ENCODE measurements around the gene ANXA8L1.

DNA sequence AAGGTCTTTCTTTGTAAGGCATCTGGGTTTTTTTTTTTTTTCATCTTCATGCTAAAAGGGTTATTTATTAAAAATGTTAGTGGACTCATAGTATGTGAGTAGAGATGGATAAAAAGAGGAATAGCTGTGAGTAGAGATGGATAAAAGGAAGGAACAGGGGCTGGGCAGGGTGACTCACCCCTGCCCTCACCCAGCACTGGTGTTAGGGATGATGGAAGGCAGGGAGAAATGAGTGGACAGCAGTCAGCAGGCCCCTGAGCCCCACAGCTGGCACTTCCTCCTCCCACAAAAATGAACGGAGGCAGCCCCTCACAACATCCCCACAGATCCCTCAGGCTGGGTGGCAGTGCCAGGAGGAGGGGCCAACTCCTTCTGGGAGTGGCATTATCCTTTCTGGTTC is 49.5 kb upstream of the ANXA8L1 start:
- TF ChIP-seq MEF2D (tag; conservative IDR thresholded peaks at IDR 0.05; ENCODE audit: low read depth): no peak
- TF ChIP-seq RAD21 (CRISPR knock-in tag; conservative IDR thresholded peaks at IDR 0.05 in 1 of 2, IDR thresholded peaks at IDR 0.05 in 1 of 2): no peak
- no peak for TF ChIP-seq ZBTB11 (CRISPR knock-in tag; IDR thresholded peaks at IDR 0.05)
- TF ChIP-seq, protein P1, sequence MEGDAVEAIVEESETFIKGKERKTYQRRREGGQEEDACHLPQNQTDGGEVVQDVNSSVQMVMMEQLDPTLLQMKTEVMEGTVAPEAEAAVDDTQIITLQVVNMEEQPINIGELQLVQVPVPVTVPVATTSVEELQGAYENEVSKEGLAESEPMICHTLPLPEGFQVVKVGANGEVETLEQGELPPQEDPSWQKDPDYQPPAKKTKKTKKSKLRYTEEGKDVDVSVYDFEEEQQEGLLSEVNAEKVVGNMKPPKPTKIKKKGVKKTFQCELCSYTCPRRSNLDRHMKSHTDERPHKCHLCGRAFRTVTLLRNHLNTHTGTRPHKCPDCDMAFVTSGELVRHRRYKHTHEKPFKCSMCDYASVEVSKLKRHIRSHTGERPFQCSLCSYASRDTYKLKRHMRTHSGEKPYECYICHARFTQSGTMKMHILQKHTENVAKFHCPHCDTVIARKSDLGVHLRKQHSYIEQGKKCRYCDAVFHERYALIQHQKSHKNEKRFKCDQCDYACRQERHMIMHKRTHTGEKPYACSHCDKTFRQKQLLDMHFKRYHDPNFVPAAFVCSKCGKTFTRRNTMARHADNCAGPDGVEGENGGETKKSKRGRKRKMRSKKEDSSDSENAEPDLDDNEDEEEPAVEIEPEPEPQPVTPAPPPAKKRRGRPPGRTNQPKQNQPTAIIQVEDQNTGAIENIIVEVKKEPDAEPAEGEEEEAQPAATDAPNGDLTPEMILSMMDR (IDR thresholded peaks at IDR 0.05 in 2 of 3, conservative IDR thresholded peaks at IDR 0.05 in 1 of 3; ENCODE audit: insufficient read depth in 2 of 3, low read depth in 1 of 3, low read length in 3 of 3): no peak
- no peak for TF ChIP-seq U2AF1 (optimal IDR thresholded peaks at IDR 0.05; ENCODE audit: low read depth, low read length)
- TF ChIP-seq FUS (optimal IDR thresholded peaks at IDR 0.05; ENCODE audit: low read depth, low read length): no peak

All from K562 (cell line).